NT2/D1 (cell line): ENCODE measurements around the gene HS6ST3.

Experiments used
- SUZ12 ChIP-seq: IDR thresholded peaks from 2 replicates; pipeline ENCODE4 v1.6.1; 2011; ENCODE audit not compliant: insufficient read length, insufficient read depth; ENCODE audit errors: extremely low read depth
- YY1 ChIP-seq: IDR thresholded peaks from 2 replicates; pipeline ENCODE4 v1.6.1; 2011; ENCODE audit not compliant: insufficient read length, insufficient read depth
- ZNF274 ChIP-seq: IDR thresholded peaks from 2 replicates; pipeline ENCODE4 v1.6.1; 2011; ENCODE audit warnings: mild to moderate bottlenecking, low read depth, low read length

GRCh38 chr13:96552559-96552958, 462.7 kb downstream of the HS6ST3 start:
- TF ChIP-seq SUZ12 (no peak), YY1 (no peak), ZNF274 (no peak)
